ENCODE results near the gene ABCC6.

DNA sequence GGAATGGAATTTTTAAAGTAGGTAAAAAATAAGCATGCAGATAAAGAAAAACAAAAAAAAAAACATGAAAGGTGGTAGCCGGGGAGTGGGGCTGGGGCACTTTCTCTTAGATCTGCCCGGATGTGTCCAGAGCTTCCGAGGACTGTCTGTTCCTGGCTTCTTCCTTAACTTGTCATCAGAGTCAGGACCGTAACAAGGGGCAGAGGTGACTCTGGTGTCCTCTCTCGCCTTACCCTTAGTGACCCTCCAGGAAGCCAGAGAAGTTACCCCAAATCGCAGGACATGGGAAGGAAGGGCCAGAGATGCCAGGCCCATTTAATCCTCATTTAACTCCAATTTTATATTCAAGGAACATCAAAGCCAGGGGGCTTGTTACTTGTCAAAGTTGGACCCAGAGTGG lies 115.5 kb downstream of the ABCC6 start:
- TF ChIP-seq, protein P1, sequence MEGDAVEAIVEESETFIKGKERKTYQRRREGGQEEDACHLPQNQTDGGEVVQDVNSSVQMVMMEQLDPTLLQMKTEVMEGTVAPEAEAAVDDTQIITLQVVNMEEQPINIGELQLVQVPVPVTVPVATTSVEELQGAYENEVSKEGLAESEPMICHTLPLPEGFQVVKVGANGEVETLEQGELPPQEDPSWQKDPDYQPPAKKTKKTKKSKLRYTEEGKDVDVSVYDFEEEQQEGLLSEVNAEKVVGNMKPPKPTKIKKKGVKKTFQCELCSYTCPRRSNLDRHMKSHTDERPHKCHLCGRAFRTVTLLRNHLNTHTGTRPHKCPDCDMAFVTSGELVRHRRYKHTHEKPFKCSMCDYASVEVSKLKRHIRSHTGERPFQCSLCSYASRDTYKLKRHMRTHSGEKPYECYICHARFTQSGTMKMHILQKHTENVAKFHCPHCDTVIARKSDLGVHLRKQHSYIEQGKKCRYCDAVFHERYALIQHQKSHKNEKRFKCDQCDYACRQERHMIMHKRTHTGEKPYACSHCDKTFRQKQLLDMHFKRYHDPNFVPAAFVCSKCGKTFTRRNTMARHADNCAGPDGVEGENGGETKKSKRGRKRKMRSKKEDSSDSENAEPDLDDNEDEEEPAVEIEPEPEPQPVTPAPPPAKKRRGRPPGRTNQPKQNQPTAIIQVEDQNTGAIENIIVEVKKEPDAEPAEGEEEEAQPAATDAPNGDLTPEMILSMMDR (IDR thresholded peaks at IDR 0.05), result no peak
- TF ChIP-seq POLR2AphosphoS5 (IDR thresholded peaks at IDR 0.05), result no peak
- no peak for TF ChIP-seq EP300 (IDR thresholded peaks at IDR 0.05; ENCODE audit: low read depth)
- TF ChIP-seq POLR2A (IDR thresholded peaks at IDR 0.05), result no peak
